NCI-H1436 (cell line): ENCODE measurements around the gene IFNL1.
"Not testable (repeated sequence)": the region's sequence is repeated elsewhere in the genome, so short reads cannot be mapped to it uniquely, and the experiment has no call there.

ENCODE experiments used
- DNase-seq: peaks from one replicate; lab custom pipeline; 2025; lab: John Stamatoyannopoulos, UW

Gene IFNL1

GRCh38 chr19:39332293-39332692 lies 36.1 kb downstream of the IFNL1 start:
- DNase-seq, result no peak

- not testable (repeated sequence) for DNase-seq
Measured at GRCh38 chr19:39332738-39333137, 36.5 kb downstream of the IFNL1 start.

GRCh38 chr19:39333507-39333906 lies 37.3 kb downstream of the IFNL1 start:
- no peak for DNase-seq

- DNase-seq, result no peak
Measured at GRCh38 chr19:39334444-39334976, 38.3 kb downstream of the IFNL1 start.

- DNase-seq, result no peak
Measured at GRCh38 chr19:39335168-39335548, 39.0 kb downstream of the IFNL1 start.

GRCh38 chr19:39336483-39336882 lies 40.3 kb downstream of the IFNL1 start:
- DNase-seq, result no peak

- no peak for DNase-seq
Measured at GRCh38 chr19:39339674-39340073, 43.5 kb downstream of the IFNL1 start.

- DNase-seq, result not testable (repeated sequence)
Measured at GRCh38 chr19:39340156-39340555, 43.9 kb downstream of the IFNL1 start.

GRCh38 chr19:39341129-39341718 lies 45.0 kb downstream of the IFNL1 start:
- DNase-seq, result no peak

GRCh38 chr19:39341719-39342604 lies 45.8 kb downstream of the IFNL1 start, which contains the start of gene SAMD4B:
Gene SAMD4B, plus strand, starts transcription at chr19:39342421. Its CDS starts 14,473 bp downstream, at chr19:39356894.
- peak; percentile 96 for DNase-seq

- DNase-seq, result no peak
Measured at GRCh38 chr19:39342647-39343305, 46.6 kb downstream of the IFNL1 start.

GRCh38 chr19:39345956-39346355 lies 49.7 kb downstream of the IFNL1 start:
- no peak for DNase-seq

- no peak for DNase-seq
Measured at GRCh38 chr19:39347332-39348164, 51.3 kb downstream of the IFNL1 start.
